Stimulated activated CD8-positive, alpha-beta memory T cell treated with anti-CD3 and anti-CD28 coated beads, Interleukin-4, amount 100 ng/mL, for 48 hours (primary cell): ENCODE results near the gene OPRM1.
A peak's percentile ranks its signal among the peaks of the same experiment; 100 is the strongest.
"Not testable (repeated sequence)": the region's sequence is repeated elsewhere in the genome, so short reads cannot be mapped to it uniquely, and the experiment has no call there.

Experiments used
- DNase-seq: peaks from one replicate; pipeline ENCODE4 v3.0.0-alpha.2; 2020

OPRM1 gene

DNA sequence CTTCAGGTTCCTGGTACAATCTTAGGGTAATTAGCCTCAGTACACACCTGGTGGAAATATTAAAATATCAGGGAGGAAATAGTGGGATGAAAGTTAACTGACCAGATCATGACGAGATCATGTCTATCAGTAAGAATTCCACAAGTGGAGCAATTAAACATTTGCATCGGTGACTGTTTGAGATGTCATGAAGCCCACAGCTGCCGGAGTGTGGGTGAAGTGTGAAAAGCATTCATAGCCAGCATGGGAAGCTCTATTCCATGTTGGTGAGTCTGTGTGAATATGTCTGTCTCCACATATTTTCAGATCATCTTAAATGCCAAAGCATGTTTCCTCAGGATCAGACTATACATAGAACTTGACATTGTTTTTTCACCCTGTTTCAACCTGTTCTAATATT, 174.7 kb downstream of the OPRM1 start:
- DNase-seq, result no peak

- DNase-seq, result no peak
Measured at GRCh38 chr6:154218301-154218700, 179.3 kb downstream of the OPRM1 start.

GRCh38 chr6:154218787-154219186, 179.7 kb downstream of the OPRM1 start:
- no peak for DNase-seq

- DNase-seq, result no peak
Measured at GRCh38 chr6:154219250-154219649, 180.2 kb downstream of the OPRM1 start.

- DNase-seq, result no peak
Measured at GRCh38 chr6:154222716-154223115, 183.7 kb downstream of the OPRM1 start.

- DNase-seq, result no peak
Measured at GRCh38 chr6:154223296-154223695, 184.3 kb downstream of the OPRM1 start.

DNA sequence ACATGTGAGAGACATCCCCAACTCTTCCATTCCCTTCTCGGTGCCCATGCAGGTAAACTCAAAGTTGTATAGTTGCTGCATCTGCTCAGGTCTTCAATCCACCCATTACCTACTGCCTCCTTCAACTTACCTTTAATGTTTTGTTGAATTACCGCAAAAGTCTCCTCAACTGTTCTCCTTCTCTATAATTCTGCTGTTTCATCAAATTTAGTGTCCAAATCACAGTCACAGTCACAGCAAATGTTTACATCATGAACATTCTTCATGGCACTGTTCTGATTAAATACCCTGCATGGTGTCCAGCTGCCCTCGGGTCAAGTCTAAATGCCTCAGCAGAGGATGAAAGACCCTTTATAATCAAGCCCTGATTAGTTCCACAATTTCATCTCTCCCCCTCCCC, 187.4 kb downstream of the OPRM1 start:
- DNase-seq, result no peak

GRCh38 chr6:154227862-154228520, 189.0 kb downstream of the OPRM1 start:
- DNase-seq, result no peak

- DNase-seq, result no peak
Measured at GRCh38 chr6:154228521-154228905, 189.5 kb downstream of the OPRM1 start.

DNA sequence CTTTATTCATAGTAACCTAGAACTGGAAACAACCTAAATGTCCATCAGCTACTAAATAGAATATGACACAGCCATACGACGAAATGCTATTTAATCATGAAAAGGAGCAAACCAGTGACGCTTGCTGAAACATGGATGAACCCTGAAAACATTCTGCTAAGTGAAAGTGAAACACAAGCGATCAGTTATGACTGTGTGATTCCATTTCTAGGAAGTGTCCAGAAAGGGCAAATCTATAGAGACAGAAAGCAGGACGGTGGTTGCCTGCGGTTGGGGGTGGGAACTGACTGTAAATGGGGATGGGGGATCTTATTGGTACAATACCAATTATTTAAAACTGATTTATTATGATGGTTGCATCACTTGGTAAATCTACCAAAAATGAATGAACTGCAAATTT, 190.7 kb downstream of the OPRM1 start:
- DNase-seq, result peak; percentile 71

DNA sequence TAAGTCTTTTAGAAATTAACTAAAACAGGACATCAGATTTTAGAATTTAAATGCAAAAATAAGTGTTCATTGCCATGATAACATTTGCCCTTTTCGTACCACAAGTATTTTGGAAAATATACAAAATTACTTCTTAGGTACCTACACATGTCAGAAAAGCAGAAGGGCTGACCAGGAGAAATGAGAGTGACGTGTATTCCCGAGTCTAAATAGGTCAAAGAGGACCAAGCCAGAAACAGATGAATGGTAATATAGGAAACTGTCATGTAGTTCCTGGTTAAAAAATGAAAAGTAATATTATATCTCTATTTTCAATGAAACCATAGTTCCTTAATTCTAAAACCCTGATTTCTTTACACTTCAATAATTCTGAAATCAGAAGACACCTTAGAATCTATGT, 191.4 kb downstream of the OPRM1 start:
- DNase-seq, result no peak

DNA sequence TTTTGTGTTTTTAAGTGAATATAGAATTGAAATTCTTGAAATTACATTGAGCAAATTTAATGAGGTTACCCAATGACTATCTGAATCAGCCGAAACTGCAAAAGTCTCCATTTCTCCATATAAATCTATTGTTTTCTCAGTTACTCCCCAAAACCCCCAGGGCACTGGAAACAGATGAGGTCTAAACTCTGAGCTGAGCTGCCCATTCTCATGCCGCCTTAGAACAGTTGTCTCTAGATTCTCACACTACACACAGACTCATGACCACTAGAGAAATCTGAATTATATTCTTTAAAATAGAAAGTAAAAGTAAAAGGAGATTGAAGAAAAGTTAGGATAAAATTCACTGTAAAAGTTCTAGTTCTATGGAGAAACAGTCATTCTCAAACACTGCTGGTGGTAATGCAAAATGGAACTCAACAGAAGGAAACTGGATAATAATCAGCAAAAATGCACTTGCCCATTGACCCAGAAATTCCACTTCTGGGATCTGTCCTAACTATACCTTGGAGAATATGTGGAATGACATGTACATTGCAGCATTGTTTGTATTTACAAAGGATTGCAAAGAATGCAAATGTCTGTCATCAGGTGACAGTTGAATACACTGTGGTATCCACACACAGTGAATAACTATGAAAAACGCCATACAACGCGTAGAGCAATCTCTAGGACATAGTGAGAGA, 192.0 kb downstream of the OPRM1 start:
- no peak for DNase-seq

DNA sequence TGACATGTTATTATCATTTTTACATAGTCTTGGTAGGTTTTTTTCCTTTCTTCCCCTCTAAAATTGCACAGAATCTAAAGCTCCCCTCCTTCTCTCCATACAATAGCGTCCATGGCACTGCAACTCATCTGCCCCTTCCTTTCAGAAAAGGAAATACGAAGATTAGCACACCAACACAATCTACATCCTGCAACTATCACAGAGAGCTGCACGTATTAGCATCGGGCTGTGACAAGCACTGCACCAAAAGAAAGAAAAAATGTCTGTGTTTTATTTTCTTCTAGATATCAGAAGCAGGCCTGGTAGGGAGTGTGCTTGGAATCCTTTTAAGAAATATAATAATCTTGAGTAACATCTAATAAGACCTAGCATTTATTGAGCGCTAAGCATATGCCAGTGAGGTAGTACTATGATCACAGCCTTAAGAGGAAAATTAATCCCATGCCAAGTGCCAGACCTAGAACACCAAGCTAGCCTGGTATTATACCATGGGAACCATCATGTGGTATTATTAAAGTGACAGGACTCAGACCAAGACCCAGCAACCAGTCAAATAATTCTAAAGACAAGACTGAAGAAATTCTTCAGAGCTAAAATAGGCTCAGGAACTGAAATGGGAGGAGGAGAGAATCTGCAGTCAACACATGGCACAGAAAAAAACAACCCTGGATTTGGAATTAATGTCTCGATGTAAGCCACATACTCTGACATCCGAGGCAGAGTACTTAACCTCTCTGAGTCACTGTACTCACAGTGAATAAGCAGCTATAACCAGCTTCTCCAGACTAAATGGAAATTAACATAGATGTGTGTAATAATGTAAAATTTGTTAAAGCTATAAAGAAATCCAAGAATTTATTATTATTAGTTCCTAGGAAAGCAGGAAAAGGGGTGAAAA, 193.2 kb downstream of the OPRM1 start:
- DNase-seq, result no peak

- no peak for DNase-seq
Measured at GRCh38 chr6:154233383-154233782, 194.3 kb downstream of the OPRM1 start.

- DNase-seq, result no peak
Measured at GRCh38 chr6:154234019-154234772, 195.2 kb downstream of the OPRM1 start.

GRCh38 chr6:154236646-154237301, 197.7 kb downstream of the OPRM1 start:
- no peak for DNase-seq

GRCh38 chr6:154238831-154239230, 199.8 kb downstream of the OPRM1 start:
- DNase-seq, result no peak

DNA sequence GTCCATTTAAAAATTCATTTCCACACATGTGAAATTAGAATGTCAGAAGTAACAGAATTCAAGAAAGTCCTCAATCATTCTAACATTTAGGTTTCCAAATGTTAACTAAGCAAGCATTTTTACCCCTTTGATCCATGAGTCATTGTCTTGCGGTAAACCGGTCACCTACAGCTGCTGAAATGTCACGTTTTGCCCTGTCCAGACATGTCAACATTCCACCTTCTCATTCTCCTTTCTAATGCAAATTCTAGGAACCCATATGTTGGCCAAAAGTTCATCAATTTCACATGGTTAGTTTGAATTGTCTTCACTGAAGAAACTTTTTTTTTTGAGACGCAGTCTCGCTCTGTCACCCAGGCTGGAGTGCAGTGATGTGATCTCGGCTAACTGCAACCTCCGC, 200.4 kb downstream of the OPRM1 start:
- no peak for DNase-seq

GRCh38 chr6:154241061-154241460, 202.0 kb downstream of the OPRM1 start:
- not testable (repeated sequence) for DNase-seq

DNA sequence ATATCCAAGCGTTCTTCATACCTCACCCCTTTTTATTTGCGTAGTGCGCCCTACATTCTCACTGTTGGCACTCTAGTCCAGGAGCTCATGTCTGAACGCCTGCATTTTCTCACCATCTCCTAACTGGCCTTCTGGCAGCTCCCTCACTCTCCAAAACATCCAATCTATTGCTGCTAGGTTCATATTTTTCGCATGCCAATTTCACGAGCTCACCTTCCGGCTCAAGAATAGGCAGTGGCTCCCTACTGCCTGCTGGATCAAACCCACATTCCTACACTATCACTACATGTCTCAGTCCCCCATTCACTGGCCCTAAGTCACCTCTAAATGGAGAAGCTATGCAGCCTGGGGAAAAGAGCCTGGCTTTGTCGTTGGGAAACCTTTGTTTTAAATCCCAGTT, 202.5 kb downstream of the OPRM1 start:
- DNase-seq, result no peak

- no peak for DNase-seq
Measured at GRCh38 chr6:154242617-154243357, 203.7 kb downstream of the OPRM1 start.
